ENCODE data around the gene TAP2.
A peak's percentile ranks its signal among the peaks of the same experiment; 100 is the strongest.
"Not testable (repeated sequence)": the region's sequence is repeated elsewhere in the genome, so short reads cannot be mapped to it uniquely, and the experiment has no call there.

The TAP2 gene

DNA sequence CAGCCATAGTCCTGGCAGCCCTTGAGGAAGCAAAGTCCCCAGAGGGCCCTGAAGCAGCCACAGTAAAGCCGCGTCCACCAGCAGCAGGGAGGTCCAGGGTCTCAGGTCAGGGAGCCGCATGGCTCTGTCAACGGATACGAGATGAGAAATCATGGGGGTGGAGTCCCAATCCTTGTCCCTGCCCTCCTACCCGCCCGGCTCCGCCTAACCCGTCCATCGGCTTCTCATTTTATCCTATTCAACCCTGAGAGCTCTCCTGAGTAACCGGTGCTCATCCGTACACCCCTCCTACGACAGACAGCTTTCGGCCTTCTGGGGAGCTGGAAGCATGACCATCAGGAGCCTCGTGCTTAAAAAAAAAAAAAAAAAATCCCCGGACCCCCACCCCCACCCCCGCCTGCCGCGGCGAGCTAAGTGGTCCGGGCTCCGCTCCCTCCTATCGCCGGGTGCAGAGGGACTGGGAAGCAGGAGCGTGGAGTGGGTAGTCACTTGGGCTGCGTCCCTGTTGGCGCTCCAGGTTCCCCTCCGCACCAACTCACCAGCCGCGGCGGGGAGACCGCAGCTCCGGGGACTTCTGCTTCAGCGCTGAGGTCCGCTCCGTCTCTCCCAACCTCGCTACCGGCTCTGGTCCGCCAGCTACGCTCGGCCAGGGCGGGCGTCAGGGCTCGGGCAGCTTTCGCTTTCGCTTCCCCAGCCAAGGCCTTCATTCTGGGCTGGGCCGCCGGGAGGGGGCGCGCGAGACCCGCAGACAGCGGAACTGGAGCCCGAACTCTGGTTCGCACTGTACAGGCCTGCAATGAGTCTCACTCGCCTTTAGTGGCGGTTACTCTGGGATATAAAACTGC is at the start of gene TAP2:
Gene TAP2, minus strand, starts transcription at position 626 of the 845 bp plus-strand sequence. Its CDS starts 506 bp downstream, at position 120.
- DNase-seq = peak; percentile 96

- no peak for DNase-seq
Measured at GRCh38 chr6:32887616-32888015, 49.1 kb upstream of the TAP2 start.

GRCh38 chr6:32886681-32887383 is 48.3 kb upstream of the TAP2 start:
- no peak for DNase-seq

DNA sequence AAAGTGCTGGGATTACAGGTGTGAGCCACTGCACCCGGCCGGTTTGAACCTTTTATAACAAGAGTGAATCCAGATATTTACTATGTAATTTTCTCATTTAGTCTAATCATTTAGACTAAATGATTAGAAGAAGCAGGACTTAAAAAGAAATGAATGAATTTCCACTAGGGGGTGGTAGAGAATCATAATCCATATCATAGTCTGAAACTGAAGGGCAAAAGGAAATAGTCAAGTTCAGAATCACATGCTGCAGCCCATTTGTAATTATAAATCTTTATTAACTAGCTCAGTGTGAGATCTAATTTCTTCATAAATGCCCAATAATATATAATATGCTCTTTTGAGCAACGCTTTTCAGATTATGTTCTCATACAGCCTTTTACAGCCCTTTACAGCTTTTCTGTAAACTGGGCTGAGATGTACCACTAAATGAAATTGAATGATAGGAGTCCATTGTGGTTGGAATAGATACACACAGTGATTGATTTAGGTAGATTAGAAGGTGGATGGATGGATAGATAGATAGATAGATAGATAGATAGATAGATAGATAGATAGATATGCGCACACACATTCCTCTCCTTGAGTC is 47.3 kb upstream of the TAP2 start:
- DNase-seq = peak; percentile 85

DNA sequence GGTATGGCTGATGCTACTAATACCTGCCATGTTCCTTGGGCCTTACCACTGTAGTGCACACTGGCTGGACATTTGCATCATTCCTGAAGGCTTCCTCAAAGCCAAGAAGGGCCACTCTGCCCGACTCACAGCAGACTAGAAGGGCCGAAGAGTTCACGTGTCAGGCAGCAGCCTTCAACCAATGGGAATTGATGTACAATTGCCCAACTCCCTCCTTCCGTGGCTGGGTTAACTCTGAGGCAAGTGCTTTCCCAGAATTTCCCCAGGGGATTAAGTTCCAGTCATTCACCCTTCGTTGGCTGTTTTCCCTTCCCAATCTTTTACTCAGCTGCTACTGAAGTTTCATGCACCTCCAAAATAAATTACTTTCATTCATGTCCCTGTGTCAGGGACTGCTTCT is 45.2 kb upstream of the TAP2 start:
- DNase-seq = no peak

DNA sequence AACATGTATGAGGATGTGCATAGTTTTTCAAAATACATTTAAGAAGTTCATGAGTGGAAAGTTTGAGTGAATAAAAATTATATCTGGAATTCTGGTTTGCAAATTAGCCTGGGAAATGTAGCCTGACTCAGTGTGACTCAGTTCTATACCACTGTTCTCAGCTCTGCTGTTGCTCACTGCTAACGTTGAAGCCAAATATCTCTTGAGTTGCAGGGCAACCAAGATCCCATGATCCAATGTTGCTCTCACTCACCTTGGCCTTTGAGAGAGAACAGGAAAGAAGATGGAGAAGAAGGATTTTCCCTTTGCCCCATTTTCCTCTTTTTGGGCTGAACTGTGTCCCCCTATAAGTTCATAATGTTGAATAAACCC is 44.3 kb upstream of the TAP2 start:
- no peak for DNase-seq

DNA sequence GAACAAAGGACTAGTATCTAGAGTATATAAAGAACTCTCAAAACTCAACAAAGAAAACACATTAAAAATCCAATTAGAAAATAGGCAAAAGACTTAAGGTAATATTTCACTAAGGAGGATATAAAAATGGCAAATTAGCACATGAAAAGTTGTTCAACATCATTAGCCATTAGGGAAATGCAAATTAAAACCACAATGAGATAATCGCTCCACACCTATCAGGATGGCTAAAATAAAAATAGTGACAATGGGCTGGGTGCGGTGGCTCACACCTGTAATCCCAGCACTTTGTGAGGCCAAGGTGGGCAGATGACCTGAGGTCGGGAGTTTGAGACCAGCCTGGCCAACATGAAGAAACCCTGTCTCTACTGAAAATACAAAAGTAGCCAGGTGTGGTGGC is 42.4 kb upstream of the TAP2 start:
- DNase-seq = not testable (repeated sequence)

GRCh38 chr6:32879691-32880090 is 41.2 kb upstream of the TAP2 start:
- no peak for DNase-seq

GRCh38 chr6:32876603-32877002 is 38.1 kb upstream of the TAP2 start:
- no peak for DNase-seq

GRCh38 chr6:32873947-32874346 is 35.4 kb upstream of the TAP2 start:
- not testable (repeated sequence) for DNase-seq

DNA sequence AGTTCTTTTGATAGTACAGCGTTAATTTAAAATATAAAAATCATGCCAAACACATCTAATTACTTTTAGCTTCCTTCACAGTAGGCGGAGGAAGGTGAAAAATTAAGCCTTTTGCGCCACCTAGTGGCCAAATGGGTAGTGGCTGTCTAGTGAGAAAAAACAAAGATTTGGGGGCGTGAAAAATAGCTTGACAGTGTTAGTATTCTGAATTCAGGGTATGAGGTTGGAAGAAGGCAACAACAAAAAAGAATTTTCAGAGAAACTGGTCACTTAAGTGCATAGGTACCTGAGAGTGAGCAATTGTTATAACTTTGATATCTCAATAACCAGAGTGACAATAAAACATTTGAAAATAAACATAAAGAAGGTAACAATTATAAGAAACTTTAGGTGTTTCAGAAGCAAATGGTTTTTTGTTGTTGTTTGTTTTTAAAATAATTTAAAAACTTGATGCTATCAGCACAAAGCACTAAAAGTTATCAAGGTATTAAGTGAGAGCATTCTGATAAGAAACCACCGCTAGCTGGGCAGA is 29.8 kb upstream of the TAP2 start:
- peak; percentile 82 for DNase-seq

DNA sequence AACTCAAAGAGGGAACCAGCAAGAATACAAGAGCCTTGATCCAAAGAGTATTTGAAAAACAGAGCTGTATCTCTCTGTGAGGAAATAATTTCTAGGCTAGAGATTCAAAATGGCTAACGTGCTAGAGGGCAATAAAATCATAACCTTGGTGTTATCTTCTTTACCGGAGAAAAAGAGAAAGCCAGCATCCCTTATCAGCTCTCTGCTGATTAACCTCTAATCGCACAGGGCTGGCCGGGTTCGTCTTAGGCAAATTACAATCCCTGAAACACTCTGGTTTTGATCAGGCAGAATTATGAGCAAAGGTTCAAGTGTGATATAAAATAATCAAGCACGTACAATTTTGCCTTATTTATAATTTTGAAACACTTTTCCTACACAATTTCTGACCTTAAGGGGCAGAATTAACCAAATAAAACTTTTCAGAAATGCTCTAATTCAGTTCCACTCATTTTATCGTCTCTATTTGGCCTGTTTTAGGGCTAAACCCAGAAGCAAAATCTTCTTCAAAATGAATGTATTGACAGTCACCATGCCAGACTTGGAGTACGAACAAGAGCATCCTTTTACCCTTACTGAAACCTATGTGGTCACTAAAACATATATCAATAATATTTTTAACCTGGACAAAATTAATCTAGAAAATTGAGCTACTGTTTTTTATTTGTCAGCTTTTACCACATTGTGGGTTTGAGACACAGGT is 29.2 kb upstream of the TAP2 start:
- DNase-seq = no peak

DNA sequence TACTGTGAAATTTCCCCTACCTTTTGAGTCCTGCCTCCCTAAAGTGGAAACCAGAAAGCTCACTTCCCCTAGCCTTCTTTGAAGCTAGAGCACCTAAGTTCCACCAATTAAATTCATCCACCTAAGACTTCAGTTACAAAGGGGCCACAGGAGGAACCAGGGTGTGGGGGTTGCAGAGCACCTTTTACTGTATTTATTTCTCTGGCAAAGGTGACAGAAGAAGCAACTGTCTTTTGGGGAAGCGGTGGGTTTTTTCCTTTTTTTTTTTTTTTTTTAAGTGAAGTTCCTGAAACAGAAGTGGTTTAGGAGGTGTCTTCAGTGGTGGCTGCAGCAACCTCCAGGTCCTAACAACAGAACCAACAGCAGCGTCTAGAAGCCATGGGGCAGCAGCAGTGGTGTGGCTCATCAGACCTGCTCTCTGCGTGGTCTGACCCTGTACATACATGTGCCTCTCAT is 28.5 kb upstream of the TAP2 start:
- no peak for DNase-seq

GRCh38 chr6:32865724-32866443 is 27.3 kb upstream of the TAP2 start:
- DNase-seq = no peak

DNA sequence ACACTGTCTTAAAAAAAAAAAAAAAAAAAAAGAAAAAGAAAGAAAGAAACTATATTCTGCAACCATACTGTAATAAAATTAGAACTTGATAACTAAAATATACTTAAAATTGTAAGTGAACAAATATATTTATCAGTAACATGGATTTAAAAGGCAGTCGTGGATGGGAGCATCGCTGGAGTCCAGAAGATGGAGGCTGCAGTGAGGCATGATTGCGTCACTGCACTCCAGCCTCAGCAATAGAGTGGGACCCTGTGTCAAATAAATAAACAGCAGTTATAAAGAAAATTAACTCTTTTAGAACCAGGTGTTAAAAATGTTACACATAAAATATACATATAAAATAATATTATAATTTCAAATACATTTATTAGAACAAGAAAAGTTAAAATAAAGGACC is 24.2 kb upstream of the TAP2 start:
- DNase-seq = no peak

DNA sequence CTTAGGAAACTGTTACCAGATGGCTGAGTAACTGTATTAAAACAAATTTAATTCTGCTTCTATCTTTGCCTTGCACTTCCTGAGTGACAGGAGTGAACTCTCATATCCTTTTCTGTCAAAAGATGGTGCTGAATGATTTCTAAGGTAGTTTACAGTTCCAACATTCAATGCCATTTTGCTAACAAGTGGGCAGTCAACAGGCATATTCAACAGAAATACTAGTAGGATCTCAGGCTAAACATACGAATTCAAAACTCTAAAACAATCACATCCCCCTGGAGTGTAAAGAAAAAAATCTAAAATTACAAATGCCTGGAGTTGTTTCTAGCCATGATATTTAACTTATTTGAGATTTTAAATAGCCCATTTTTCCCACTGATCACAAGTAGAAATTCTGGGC is 22.1 kb upstream of the TAP2 start:
- DNase-seq = no peak

DNA sequence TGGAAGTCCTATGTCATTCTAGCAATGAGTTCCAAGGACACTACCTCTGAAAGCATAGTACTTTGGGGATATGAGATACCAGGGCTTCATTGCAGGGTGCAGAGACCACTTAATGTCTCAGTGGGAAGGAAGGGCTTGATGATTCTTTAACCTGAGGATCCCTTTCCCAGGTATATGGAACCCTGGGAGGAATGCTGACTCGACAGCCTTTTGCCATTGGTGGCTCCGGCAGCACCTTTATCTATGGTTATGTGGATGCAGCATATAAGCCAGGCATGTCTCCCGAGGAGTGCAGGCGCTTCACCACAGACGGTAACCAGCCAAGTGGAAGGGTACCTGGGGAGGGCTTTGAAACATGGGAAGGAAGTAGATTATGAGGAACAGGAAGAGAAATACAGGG is 19.7 kb upstream of the TAP2 start:
- no peak for DNase-seq

DNA sequence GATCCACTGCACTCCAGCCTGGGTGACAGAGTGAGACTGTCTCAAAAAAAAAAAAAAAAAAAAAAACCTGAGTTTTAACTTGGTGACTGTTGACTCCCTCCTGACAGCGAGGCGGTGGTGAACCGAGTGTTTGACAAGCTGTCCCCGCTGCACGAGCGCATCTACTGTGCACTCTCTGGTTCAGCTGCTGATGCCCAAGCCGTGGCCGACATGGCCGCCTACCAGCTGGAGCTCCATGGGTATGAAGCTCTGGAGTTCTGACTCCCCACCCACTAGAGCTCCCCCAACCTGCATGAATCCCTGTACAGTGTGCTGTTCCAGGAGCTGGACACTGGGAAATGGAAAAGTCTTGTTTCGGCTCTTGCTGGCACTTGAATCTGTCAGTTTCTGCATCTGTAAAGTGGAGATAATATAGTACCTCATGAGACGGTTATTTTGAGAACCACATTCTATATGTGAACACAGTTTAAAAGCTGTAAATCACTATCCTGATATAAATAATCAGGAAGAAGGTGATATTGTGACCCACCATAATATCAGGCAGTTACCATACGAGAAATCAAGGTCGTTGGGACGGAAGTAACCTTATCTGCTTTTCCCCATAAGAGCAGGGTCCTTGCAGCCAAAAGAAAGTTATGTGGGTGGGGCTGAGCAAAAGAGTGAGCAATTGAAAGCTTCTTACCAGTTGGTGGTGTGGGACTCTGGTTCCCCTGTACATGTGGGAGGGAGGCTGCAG is 18.8 kb upstream of the TAP2 start:
- no peak for DNase-seq

DNA sequence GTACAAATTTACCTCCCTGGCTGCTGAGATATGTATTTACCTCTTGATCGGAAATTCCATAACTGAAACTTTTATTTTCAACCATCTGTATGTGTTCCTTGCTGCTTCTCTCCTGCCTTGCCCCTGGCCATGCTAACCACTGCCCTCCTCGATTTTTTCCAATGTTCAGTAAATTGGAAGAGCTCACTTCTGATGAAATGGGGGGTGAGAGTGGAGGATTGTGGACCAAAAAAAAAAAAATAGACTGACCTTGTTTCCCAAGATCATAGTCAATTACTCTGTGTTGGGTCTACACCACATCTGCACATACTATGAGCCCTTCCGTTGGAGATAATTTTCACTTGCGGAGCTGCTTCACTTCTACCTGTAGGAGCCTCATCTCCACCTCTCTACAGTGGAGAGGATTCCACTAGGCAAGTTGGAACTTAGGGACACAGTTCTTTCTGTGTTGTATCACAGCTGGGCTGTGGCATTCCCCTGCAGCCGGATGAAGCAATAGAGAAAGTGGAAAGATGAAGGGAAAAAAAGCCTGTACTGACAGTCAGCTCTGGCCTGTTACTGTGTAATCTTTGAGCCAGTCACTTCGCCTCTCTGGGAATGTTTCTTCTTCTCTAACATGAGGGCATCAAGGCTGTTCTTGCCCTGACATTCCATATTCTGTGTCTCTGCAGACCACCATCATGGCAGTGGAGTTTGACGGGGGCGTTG is 17.1 kb upstream of the TAP2 start:
- DNase-seq = no peak

GRCh38 chr6:32854376-32855178 is 16.0 kb upstream of the TAP2 start:
- DNase-seq = peak; percentile 62

Measured in DMS53 (cell line).